ELR (cell line): ENCODE measurements around the gene MDGA2.
"Not testable (repeated sequence)": the region's sequence is repeated elsewhere in the genome, so short reads cannot be mapped to it uniquely, and the experiment has no call there.

Experiments used
- DNase-seq: peaks from one replicate; pipeline ENCODE4 v3.0.0-alpha.2; 2015; ENCODE audit warnings: low read depth

The MDGA2 gene

GRCh38 chr14:47328376-47328775 is 347.0 kb downstream of the MDGA2 start:
- no peak for DNase-seq

- DNase-seq = no peak
These were observed 348.1 kb downstream of the MDGA2 start for GRCh38 chr14:47327336-47327735.

GRCh38 chr14:47322751-47323150 is 352.7 kb downstream of the MDGA2 start:
- DNase-seq = no peak

- DNase-seq = no peak
These were observed 373.3 kb downstream of the MDGA2 start for GRCh38 chr14:47302121-47302520.

- DNase-seq = no peak
These were observed 374.6 kb downstream of the MDGA2 start for GRCh38 chr14:47300796-47301195.

- no peak for DNase-seq
These were observed 378.0 kb downstream of the MDGA2 start for GRCh38 chr14:47297374-47297773.

- DNase-seq = no peak
These were observed 391.1 kb downstream of the MDGA2 start for GRCh38 chr14:47284283-47284682.

- not testable (repeated sequence) for DNase-seq
These were observed 393.6 kb downstream of the MDGA2 start for GRCh38 chr14:47281761-47282160.

- no peak for DNase-seq
These were observed 397.1 kb downstream of the MDGA2 start for GRCh38 chr14:47278233-47278842.

GRCh38 chr14:47277703-47278102 is 397.7 kb downstream of the MDGA2 start:
- no peak for DNase-seq

- DNase-seq = no peak
These were observed 398.5 kb downstream of the MDGA2 start for GRCh38 chr14:47276931-47277330.

- no peak for DNase-seq
These were observed 401.5 kb downstream of the MDGA2 start for GRCh38 chr14:47273939-47274338.

- no peak for DNase-seq
These were observed 404.7 kb downstream of the MDGA2 start for GRCh38 chr14:47270715-47271114.

- no peak for DNase-seq
These were observed 405.5 kb downstream of the MDGA2 start for GRCh38 chr14:47269756-47270492.

- no peak for DNase-seq
These were observed 410.6 kb downstream of the MDGA2 start for GRCh38 chr14:47264842-47265241.

- DNase-seq = no peak
These were observed 412.6 kb downstream of the MDGA2 start for GRCh38 chr14:47262801-47263200.

- no peak for DNase-seq
These were observed 414.1 kb downstream of the MDGA2 start for GRCh38 chr14:47261350-47261749.

- no peak for DNase-seq
These were observed 415.6 kb downstream of the MDGA2 start for GRCh38 chr14:47259796-47260195.

GRCh38 chr14:47257013-47257412 is 418.4 kb downstream of the MDGA2 start:
- DNase-seq = no peak

GRCh38 chr14:47252802-47253201 is 422.6 kb downstream of the MDGA2 start:
- DNase-seq = no peak

- DNase-seq = no peak
These were observed 429.0 kb downstream of the MDGA2 start for GRCh38 chr14:47246367-47246766.

- not testable (repeated sequence) for DNase-seq
These were observed 432.8 kb downstream of the MDGA2 start for GRCh38 chr14:47242579-47242978.

- DNase-seq = no peak
These were observed 434.5 kb downstream of the MDGA2 start for GRCh38 chr14:47240748-47241437.
